A549 (cell line): Measurements from ENCODE around the gene CTSF. TPM values are rescaled to one million over a fixed set of nuclear protein-coding genes. Genes with fewer than 3 reads are reported as not detected.

ENCODE experiments used
- ATAC-seq, 2 experiments: fragments of 200-7000 bp in 1 of 2; fragments of >200 bp in 1 of 2; cut with Nextera tagmentation in 1 of 2; cut with Tn5 transposase in 1 of 2; 3 replicates each; pipeline versions ENCODE4 v1.8.0 to v1.9.1; 2018 to 2020; ENCODE audit warnings: mild to moderate bottlenecking in 1 of 2, moderate library complexity in 1 of 2
- CTCF ChIA-PET: fragments of 300-600 bp; sonication (Branson Sonifier 250); formaldehyde crosslinking; extraction: SDS; loops from one replicate; lab custom pipeline; 2021; ENCODE audit warnings: antibody characterized with exemption, inconsistent platforms; lab: Yijun Ruan, JAX
- POLR2A ChIA-PET: fragments of 350-600 bp; formaldehyde crosslinking; extraction: SDS; loops from one replicate; lab custom pipeline; 2021; ENCODE audit warnings: antibody characterized with exemption, inconsistent platforms; lab: Yijun Ruan, JAX
- DNase-seq, 2 experiments: peaks; one replicate each; pipeline versions ENCODE4 v3.0.0 to v3.0.0-alpha.2; 2011 to 2016; ENCODE audit warnings: low read depth in 1 of 2, low spot score in 1 of 2
- FAIRE-seq: peaks from 2 replicates; lab custom pipeline; 2011; peaks lifted over from hg19 to GRCh38; lab: Jason Lieb, UNC
- H3K27ac ChIP-seq, 2 experiments: fragments of >200 bp; sonication (Bioruptor Twin); formaldehyde crosslinking; 3 replicates each; pipeline ENCODE4 v1.5.1; 2016 to 2017
- H3K4me1 ChIP-seq: fragments of >200 bp; sonication (Bioruptor Twin); formaldehyde crosslinking; 3 replicates; pipeline ENCODE4 v1.6.1; 2016
- H3K4me2 ChIP-seq: fragments of >200 bp; sonication (Bioruptor Twin); formaldehyde crosslinking; 3 replicates; pipeline ENCODE4 v1.6.1; 2016
- H3K4me3 ChIP-seq: fragments of >200 bp; sonication (Bioruptor Twin); formaldehyde crosslinking; 3 replicates; pipeline ENCODE4 v1.5.1; 2016
- H3K9me3 ChIP-seq: fragments of >200 bp; sonication (Bioruptor Twin); formaldehyde crosslinking; 3 replicates; pipeline ENCODE4 v1.6.1; 2016
- BHLHE40 ChIP-seq: IDR thresholded peaks from 2 replicates; pipeline ENCODE4 v1.6.1; 2012; ENCODE audit warnings: low read depth, low read length, inconsistent platforms
- CHD2 ChIP-seq: fragments of 150-350 bp; IDR thresholded peaks from 2 replicates; pipeline ENCODE4 v1.6.1; 2014; ENCODE audit warnings: low read length; ENCODE audit not compliant: partially characterized antibody
- EHF ChIP-seq: fragments of 250-450 bp; sonication (Bioruptor Pico); IDR thresholded peaks from 2 replicates; pipeline ENCODE4 v1.5.0; 2020; ENCODE audit warnings: mild to moderate bottlenecking
- ESRRA ChIP-seq: fragments of 150-350 bp; IDR thresholded peaks from 2 replicates; pipeline ENCODE4 v1.6.1; 2014; ENCODE audit warnings: mild to moderate bottlenecking, low read length, borderline replicate concordance
- FOXS1 ChIP-seq: fragments of 250-450 bp; sonication (Bioruptor Pico); IDR thresholded peaks from 2 replicates; pipeline ENCODE4 v1.5.0; 2020; ENCODE audit warnings: mild to moderate bottlenecking, moderate library complexity
- HES2 ChIP-seq: fragments of >200 bp; sonication (Bioruptor Twin); formaldehyde crosslinking; IDR thresholded peaks from 2 replicates; pipeline ENCODE4 v1.6.1; 2016
- HMGXB4 ChIP-seq: fragments of 250-450 bp; sonication (Bioruptor Pico); IDR thresholded peaks from 2 replicates; pipeline ENCODE4 v1.5.0; 2021; ENCODE audit warnings: mild to moderate bottlenecking, moderate library complexity, borderline replicate concordance
- HOXB13 ChIP-seq: fragments of 250-450 bp; sonication (Bioruptor Pico); IDR thresholded peaks from 2 replicates; pipeline ENCODE4 v1.5.0; 2020; ENCODE audit warnings: low read depth, mild to moderate bottlenecking, moderate library complexity
- HOXB5 ChIP-seq: fragments of 250-450 bp; sonication (Bioruptor Pico); IDR thresholded peaks from 2 replicates; pipeline ENCODE4 v1.5.0; 2020; ENCODE audit warnings: mild to moderate bottlenecking, moderate library complexity
- MAFK ChIP-seq: fragments of 450-650 bp; IDR thresholded peaks from 2 replicates; pipeline ENCODE4 v1.6.1; 2014; ENCODE audit not compliant: partially characterized antibody
- NFE2L2 ChIP-seq: fragments of 150-350 bp; conservative IDR thresholded peaks from 2 replicates; pipeline ENCODE4 v1.6.1; 2014; ENCODE audit warnings: low read length
- POLR2A ChIP-seq: IDR thresholded peaks from 2 replicates; pipeline ENCODE4 v1.6.1; 2012; ENCODE audit warnings: mild to moderate bottlenecking, low read length
- RFX5 ChIP-seq: fragments of 450-650 bp; IDR thresholded peaks from 2 replicates; pipeline ENCODE4 v1.7.1; 2014; ENCODE audit warnings: antibody characterized with exemption, mild to moderate bottlenecking, moderate library complexity
- SMC3 ChIP-seq: fragments of >200 bp; sonication (Bioruptor Twin); formaldehyde crosslinking; IDR thresholded peaks from 3 replicates; pipeline ENCODE4 v1.6.1; 2018; ENCODE audit warnings: inconsistent platforms
- TP53 ChIP-seq: fragments of 250-450 bp; sonication (Bioruptor Pico); IDR thresholded peaks from 2 replicates; pipeline ENCODE4 v1.5.0; 2021; ENCODE audit warnings: mild to moderate bottlenecking, moderate library complexity
- ZNF302 ChIP-seq: fragments of 250-450 bp; sonication (Bioruptor Pico); IDR thresholded peaks from 2 replicates; pipeline ENCODE4 v1.9.0; 2021; ENCODE audit warnings: inconsistent platforms, mild to moderate bottlenecking, moderate library complexity
- ZSCAN20 ChIP-seq: fragments of 250-450 bp; sonication (Bioruptor Pico); IDR thresholded peaks from 2 replicates; pipeline ENCODE4 v1.8.0; 2022; ENCODE audit warnings: mild to moderate bottlenecking, moderate library complexity
- WGBS: methylation state at CpG from one replicate; pipeline ENCODE4 v1.1.6; 2017; ENCODE audit errors: missing lambda C conversion rate; 5-methylcytosine and 5-hydroxymethylcytosine counted together
- polyA minus RNA-seq: library from RNA; depleted of rRNA, polyadenylated mRNA; stranded (reverse); fragments of >200 nt; gene quantifications from 2 replicates; pipeline ENCODE4 v1.2.3, GENCODE V29; 2011; rRNA and poly(A)+ RNA removed
- polyA plus RNA-seq, 4 experiments: library from polyadenylated mRNA; depleted of rRNA in 3 of 4; stranded (reverse); fragments of >200 nt; fragmentation: RNase III in 1 of 4; extraction: RNeasy Plus Mini Kit Qiagen cat#74134 plus additional on column Dnase treatment in 1 of 4; gene quantifications; 2 replicates in 3 of 4; 3 replicates in 1 of 4; pipeline ENCODE4 v1.2.3, GENCODE V29; 2011 to 2017
- TF ChIP-seq, protein P1 (sequence below): IDR thresholded peaks from 2 replicates; pipeline ENCODE4 v1.6.1; 2012; ENCODE audit warnings: low read depth, borderline replicate concordance
- TF ChIP-seq, protein P2 (sequence below): fragments of 250-450 bp; sonication (Bioruptor Pico); IDR thresholded peaks from 2 replicates; pipeline ENCODE4 v1.5.0; 2020; ENCODE audit warnings: low read depth, mild to moderate bottlenecking, moderate library complexity
- TF ChIP-seq, protein P3 (sequence below): IDR thresholded peaks from 2 replicates; pipeline ENCODE4 v1.6.1; 2012
- TF ChIP-seq, protein P4 (sequence below): fragments of 450-650 bp; IDR thresholded peaks from 2 replicates; pipeline ENCODE4 v1.6.1; 2014; ENCODE audit warnings: antibody characterized with exemption

The CTSF gene
- polyA plus RNA-seq (2011; rRNA removed): 19.2 and 29.1 TPM in 2 replicates
- polyA plus RNA-seq (2012; cell fraction: cytosol; rRNA removed): 17.2 and 23.0 TPM in 2 replicates
- polyA plus RNA-seq (2012; cell fraction: nucleus; rRNA removed): 48.8 and 53.2 TPM in 2 replicates
- polyA plus RNA-seq (2017; fragmentation: RNase III; extraction: RNeasy Plus Mini Kit Qiagen cat#74134 plus additional on column Dnase treatment): 23.0 to 32.1 TPM (median 29.8 TPM) in 3 replicates
- 17.2 and 25.4 TPM in 2 replicates for polyA minus RNA-seq

GRCh38 chr11:66568124-66568916 lies at the start of gene CTSF:
Gene CTSF (minus strand): TSS chr11:66568606. CDS start chr11:66568486, 120 bp downstream.
- ATAC-seq: peak; percentile 92 to 95
- 29% methylated on average over 20 of the region's 77 CpGs for WGBS
- CTCF ChIA-PET: interaction anchor here (0.9 to 3.1 kb wide), 10 partner anchors 10 to 137 kb away, joined by 3 to 16 read pairs (median 4); partner anchors contain the start of genes CCDC87, CCS, RBM14 and RBM4
- TF ChIP-seq ESRRA (no peak), HOXB5 (CRISPR knock-in tag) (peak; percentile 78), CHD2 (no peak), TP53 (CRISPR knock-in tag) (peak; percentile 63; the same call in 1 of the 2 replicates), NFE2L2 (no peak), SMC3 (no peak), MAFK (no peak), HES2 (no peak), HOXB13 (CRISPR knock-in tag) (0 out of 2 replicates have a peak, but pooled peaks have one; percentile 71), ZSCAN20 (CRISPR knock-in tag) (no peak), FOXS1 (CRISPR knock-in tag) (peak; percentile 84; the same call in 1 of the 2 replicates), EHF (CRISPR knock-in tag) (peak; percentile 36; the same call in 1 of the 2 replicates), ZNF302 (CRISPR knock-in tag) (0 out of 2 replicates have a peak, but pooled peaks have one; percentile 62), RFX5 (no peak), HMGXB4 (no peak), POLR2A (peak; percentile 53), BHLHE40 (peak; percentile 63; the same call in 1 of the 2 replicates)
- TF ChIP-seq, protein P1, sequence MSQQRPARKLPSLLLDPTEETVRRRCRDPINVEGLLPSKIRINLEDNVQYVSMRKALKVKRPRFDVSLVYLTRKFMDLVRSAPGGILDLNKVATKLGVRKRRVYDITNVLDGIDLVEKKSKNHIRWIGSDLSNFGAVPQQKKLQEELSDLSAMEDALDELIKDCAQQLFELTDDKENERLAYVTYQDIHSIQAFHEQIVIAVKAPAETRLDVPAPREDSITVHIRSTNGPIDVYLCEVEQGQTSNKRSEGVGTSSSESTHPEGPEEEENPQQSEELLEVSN: peak; percentile 99
- TF ChIP-seq, protein P2, sequence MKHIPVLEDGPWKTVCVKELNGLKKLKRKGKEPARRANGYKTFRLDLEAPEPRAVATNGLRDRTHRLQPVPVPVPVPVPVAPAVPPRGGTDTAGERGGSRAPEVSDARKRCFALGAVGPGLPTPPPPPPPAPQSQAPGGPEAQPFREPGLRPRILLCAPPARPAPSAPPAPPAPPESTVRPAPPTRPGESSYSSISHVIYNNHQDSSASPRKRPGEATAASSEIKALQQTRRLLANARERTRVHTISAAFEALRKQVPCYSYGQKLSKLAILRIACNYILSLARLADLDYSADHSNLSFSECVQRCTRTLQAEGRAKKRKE (CRISPR knock-in tag): peak; percentile 79; the same call in 1 of the 2 replicates
- TF ChIP-seq, protein P3, sequence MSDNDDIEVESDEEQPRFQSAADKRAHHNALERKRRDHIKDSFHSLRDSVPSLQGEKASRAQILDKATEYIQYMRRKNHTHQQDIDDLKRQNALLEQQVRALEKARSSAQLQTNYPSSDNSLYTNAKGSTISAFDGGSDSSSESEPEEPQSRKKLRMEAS: peak; percentile 100
- TF ChIP-seq, protein P4, sequence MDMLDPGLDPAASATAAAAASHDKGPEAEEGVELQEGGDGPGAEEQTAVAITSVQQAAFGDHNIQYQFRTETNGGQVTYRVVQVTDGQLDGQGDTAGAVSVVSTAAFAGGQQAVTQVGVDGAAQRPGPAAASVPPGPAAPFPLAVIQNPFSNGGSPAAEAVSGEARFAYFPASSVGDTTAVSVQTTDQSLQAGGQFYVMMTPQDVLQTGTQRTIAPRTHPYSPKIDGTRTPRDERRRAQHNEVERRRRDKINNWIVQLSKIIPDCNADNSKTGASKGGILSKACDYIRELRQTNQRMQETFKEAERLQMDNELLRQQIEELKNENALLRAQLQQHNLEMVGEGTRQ: peak; percentile 92
- H3K27ac ChIP-seq: peak within 1 kb of the TSS; percentile 80 to 87
- no peaks in the 10 kb centered on the region for H3K9me3 ChIP-seq
- H3K4me1 ChIP-seq: peaks cover 5% of the 10 kb centered on the region; the same call in 1 of the 3 replicates
- FAIRE-seq: peak; percentile 23
- peak within 1 kb of the TSS; percentile 68 for H3K4me3 ChIP-seq
- peak; percentile 83 to 97 for DNase-seq
- POLR2A ChIA-PET: interaction anchor here (0.9 to 2.2 kb wide), 5 partner anchors 8 to 89 kb away, joined by 3 to 10 read pairs (median 5); partner anchors contain the start of genes RBM14, RBM4 and ZDHHC24
- peak within 1 kb of the TSS; percentile 99 for H3K4me2 ChIP-seq
